HG02840 (cell line): ENCODE results near the gene TMPRSS9.

Experiments
- ATAC-seq: cut with Tn5 transposase; IDR thresholded peaks from one replicate; pipeline ENCODE4 v1.9.1; 2021; ENCODE audit warnings: mild to moderate bottlenecking, moderate library complexity, moderate number of reproducible peaks; ENCODE audit not compliant: unreplicated experiment, low FRiP score

TMPRSS9 gene

DNA sequence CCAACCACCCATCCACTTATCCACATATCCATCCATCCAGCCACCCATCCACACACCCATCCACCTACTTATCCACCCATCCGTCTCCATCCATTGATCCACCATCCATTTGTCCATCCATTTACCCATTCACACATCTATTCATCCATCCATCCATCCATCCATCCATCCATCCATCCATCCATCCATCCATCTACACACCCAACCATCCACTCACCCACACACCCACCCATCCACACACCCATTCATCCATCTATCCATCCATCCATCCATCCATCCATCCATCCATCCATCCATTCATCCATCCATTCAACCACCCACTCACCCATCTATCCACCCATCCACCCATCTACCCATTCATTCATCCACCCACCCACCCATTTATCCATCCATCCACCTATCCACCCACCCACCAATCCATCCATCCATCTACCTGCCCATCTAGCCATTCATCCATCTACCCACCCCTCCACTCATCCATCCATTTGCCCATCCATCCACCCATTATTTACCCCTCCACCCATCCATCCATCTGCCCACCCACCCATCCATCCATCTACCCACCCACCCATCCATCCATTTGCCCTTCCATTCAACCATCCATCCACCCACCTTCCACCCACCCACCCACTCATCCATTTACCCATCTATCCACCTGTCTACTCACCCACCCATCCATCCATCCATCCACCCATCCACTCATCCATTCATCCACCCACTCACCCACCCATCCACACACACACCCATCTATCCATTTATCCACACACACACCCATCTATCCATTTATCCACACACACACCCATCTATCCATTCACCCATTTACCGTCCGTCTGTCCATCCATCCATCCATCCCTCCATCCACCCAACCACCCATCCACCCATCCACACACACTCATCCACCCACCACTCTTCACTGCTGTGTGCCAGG, 2.5 kb upstream of the TMPRSS9 start:
- no peak for ATAC-seq

DNA sequence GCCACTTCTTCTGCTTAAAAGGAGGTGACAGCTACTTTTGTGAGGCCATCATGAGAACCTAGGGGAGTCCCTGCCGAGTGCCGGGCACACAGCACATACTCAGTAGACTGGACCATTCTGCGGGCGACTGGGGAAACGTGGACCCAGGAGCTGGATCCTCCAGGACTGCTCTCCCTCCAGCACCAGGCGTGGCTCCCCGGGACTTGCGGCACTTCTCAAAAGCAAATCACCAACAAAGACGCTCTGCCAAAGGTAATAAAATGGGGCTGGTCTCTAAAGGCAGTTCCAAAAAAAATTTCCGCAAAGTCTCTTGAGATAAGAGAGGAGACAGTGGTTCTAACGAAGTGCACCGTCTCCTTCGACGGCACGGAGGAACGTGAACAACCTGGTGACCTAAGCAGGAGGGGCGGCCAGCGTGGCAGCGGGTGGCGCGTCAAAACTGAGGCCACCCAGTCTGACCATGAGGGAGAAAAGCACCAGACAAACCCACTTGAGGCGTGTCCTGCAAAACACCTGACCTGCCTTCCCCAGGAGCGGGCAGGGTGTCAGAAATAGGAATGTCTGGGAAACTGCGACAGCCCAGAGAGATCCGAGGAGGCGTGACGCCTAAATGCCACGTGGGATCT, 1.4 kb upstream of the TMPRSS9 start:
- no peak for ATAC-seq

DNA sequence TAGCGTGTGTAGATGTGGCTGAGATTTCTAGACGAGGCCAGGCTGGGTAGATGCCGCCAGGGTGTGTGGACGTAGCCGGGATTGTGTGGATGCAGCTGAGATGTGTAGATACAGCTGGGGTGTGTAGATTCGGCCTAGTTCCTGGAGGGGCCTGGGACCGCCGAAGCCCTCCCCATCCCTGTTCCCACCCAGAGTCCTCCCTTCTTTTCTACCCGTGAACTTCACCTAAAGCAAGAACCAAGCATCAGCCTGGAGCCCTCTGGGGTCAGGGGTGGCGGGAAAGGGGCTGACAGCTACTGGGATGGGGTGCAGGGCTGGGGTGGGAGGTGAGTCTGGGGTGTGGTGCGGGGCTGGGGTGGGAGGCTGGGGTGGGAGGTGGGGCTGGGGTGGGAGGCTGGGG, 768 bp downstream of the TMPRSS9 start:
- no peak for ATAC-seq

DNA sequence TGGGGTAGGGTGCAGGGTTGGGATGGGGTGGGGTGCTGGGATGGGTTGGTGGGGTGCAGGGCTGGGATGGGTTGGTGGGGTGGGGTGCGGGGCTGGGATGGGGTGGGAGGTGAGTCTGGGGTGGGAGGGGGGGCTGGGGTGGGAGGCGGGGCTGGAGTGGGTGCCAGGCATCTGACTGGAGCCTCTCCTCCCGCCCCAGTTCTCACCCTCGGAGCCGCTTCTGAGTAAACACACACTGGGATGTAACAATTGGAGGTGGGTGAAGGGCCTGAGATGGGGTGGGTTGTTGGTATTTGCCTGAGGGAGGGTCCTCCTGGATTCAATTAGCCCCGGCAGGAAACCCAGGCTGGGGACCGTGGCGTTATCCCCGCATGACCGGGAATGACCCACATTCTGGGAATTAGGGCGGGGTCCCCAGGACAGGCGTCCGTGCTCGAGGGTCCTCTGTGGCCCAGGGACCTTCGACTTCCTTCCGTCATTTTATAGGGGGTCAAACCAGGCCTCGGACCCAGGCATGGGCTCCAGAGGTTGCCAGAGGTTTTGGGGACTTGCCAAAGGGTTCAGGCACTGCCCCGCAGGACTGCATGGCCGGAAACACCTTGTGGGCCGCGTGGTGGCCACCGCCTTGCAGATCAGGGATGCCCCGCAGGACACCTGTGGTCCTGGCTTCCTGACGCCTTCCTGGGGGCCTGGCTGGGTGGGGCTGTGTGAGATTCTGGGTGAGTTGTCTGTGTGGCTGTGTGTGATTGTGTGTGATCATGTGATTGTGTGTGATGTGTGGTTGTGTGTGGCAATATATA, 1.4 kb downstream of the TMPRSS9 start:
- no peak for ATAC-seq

DNA sequence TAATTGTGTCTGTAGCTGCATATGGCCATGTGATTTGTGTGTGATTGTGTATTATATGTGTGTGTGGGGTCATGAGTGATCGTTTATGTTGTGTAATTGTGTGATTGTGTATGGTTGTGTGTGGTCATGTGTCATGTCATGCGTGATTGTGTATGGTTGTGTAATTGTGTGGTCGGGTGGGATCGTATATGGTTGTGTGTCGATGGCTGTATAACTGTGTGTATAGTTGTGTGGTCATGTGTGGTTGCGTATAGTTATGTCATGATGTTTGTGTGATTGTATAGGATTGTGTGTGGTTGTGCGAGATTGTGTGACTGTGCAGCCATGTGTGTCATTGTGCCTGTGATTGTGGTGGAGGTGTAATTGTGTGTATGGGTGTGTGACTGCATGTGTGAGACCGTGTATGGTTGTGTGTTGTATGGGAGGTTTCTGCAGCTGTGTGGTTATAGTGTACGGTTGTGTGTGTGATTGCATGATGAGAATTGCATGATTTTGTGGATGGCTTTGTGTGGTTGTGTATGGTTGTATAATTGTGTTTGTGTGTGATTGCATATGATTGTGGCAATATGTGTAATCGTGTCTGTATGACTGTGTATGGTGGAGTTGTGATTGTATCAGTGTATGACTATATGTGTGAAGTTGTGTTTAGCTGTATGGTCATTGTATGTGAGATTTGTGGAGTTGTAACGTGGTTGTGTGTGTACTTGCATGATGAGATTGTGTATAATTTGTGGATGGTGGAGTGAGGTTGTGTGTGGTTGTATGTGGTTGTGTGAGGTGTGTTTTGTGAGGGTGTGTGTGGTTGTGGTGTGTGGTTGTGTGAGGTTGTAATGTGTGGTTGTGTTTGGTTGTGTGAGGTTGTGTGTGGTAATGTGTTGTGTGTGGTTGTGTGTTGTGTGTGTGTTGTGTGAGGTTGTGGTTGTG, 2.2 kb downstream of the TMPRSS9 start:
- ATAC-seq: no peak

DNA sequence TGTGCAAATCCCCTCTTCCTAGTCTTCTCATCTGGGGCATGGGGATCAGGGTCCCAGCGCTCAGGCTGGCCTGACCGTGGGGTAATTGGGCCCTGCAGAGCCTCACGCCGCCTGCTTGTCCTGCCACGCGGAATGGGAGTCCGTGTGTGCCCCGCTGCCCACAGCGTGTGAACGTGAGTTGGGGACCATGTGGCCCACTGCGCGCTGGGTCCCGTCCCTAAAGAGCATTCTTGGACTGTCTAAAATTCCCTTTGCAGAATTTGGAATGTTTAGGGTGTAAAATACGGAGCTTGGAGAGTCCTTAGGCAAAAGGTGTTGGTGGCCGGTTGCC, 2.9 kb downstream of the TMPRSS9 start:
- no peak for ATAC-seq

DNA sequence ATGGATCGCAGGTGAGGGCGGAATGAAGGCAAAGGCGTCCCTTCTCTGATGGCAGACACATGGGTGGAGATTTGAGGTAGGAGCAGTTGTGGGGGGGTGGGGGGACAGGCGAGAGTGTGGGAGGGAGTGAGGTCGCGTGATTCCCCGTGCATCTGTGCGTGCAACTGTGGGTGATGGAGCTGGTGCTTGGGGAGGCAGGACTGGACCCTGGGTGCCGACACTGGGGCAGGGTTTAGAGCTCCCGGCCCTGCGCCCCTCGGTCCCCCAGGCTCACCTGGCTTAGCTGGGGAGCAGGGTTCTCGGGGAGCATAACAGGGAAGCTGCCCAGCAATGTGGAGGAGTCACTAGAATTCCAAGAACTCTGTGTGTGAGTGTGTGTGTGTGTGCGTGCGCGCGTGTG, 3.4 kb downstream of the TMPRSS9 start:
- ATAC-seq: no peak

DNA sequence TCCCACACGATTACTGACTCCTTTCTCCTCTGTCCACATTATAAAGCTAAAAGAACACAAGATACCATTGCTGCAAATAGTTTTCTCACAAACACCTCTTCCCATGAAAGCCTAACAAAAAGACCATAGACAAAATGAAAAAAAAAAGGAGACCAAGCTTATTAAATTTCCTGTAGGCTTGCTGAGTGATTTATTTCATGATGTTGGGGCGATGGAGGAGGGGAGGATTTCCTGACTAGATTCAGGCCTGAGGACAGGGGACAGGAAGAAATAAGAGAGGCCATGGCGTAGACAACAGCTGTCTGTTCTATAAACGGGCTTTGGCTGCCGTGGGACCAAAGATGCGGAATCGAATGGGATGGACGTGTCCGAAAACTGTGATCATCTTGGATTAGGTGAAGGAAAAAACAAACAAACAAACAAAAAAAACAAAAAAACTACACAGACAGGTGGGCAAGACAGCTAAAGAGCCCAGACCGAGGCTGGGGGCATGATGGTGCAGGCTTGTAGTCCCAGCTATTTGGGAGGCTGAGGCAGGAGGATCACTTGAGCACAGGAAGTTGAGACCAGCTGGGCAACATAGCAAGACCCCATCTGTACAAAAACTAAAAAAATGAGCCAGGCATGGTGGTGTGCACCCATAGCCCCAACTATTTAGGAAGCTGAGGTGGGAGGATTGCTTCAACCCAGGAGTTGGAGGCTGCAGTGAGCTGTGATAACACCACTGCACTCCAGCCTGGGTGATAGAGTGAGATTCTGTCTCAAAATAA, 5.3 kb downstream of the TMPRSS9 start:
- ATAC-seq: no peak

DNA sequence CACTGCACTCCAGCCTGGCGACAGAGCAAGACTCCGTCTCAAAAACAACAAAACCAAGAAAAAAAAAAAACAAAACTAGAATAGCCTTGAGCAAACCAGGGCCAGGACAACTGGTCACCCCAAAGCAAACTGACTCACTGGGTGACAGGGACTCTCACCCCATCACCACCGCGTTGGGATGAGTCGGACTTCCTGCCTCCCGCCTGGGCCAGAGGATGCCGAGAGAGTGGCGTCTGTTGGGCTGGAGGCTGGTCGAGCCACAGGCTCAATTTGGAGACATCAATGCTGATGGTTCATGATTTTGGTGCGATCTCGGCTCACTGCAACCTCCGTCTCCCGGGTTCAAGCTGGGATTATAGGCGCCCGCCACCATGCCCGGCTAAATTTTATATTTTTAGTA, 11.6 kb downstream of the TMPRSS9 start:
- no peak for ATAC-seq

DNA sequence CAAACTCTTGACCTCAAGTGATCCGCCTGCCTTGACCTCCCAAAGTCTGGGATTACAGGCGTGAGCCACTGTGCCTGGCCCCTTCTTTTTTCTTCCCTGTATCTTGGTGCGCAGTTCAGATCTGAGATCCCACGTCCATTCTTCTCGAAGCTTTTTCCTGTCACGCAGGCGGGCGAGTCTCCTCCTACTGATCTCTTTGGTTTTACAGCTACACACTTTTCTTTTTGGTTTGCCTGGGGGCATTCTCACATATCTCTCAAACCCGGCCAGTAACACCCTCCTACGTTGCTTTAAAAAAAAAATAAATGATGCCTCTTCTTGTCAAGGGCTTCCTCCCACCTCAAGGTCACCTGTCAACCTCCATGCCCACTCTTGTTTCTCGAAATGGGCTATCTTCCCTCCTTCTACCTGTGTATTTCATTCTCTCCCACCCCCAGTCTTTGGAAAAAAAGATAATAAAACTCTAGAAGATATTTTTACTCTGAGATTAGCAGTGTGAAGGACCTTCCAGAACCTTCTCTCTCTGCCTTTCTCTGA, 12.1 kb downstream of the TMPRSS9 start:
- no peak for ATAC-seq

DNA sequence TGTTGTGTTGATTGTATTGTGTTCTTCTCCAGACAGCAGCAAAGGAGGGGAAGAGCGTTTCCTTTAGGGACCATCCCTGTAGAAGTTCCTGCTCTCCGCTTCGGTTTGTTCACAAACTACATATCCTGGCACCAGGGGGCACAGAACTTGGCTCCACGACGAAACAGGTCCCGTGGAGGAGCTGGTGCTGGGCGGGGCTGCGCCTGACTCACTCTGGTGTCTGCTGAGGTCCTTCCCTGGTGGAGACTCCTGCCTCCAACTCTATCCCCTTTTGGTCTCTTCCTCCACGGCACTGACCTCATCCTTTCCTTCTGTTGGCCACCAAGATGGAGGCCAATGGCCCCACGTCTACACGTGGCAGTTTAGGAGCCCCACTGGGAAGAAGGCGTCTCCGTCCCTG, 14.7 kb downstream of the TMPRSS9 start:
- no peak for ATAC-seq

DNA sequence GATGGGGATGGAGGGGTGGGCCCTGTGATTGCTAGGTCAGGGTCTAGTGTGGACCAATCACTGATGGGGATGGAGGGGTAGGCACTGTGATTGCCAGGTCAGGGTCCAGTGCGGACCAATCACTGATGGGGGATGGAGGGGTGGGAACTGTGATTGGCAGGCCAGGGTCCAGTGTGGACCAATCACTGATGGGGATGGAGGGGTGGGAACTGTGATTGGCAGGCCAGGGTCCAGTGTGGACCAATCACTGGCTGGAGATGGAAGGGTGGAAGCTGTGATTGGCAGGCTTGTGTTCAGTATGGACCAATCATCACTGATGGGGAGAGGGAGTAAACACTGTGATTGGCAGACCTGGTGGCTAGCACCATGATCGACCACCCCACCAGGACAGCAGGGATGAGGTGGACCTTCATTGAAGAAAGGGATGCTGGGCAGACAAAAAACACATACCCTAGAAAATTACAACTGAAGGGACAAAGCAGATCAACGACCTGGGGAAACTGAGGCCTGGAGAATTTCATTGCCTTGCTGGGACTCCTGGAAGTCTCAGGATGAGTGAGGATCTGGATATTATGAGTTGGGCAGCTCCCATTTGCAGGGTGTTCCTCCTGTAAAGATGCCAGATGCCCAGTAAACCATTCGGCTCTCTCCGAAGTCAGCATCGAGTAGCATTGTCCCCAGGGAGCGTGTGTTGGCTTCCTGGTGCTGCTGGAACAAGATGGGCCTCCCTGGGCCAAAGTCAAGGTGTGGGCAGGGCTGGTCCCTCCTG, 15.5 kb downstream of the TMPRSS9 start:
- no peak for ATAC-seq

DNA sequence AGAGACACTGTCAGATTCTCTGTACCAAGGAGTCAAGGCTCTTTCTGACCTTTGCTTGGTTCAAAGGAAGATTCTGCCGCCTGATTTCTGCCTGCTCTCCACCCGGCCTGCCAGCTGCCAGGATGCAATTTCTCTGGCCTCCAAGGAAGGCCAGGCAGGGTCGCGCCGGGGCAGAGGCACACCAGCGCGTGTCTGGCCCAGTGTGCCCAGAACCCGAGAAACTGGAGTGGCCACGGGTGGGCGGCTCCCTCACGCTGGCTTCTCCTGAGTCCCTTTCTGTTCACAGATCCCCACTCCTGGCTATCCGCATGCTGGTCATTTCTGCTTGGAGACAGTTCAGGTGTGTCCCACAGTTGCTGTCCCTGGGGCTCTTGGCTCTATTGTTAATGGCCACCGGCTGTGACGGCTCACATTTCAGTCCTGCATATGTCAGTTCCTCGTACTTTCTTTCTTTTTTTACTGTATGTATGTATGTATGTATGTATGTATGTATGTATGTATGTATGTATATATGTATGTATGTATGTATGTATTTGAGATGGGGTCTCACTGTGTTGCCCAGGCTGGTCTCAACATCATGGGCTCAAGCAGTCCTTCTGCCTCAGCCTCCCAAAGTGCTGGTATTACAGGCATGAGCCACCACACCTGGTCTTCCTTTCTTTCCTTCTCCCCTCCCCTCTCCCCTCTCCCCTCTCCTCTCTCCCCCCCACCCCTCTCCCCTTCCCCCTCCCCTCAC, 16.9 kb downstream of the TMPRSS9 start:
- no peak for ATAC-seq

DNA sequence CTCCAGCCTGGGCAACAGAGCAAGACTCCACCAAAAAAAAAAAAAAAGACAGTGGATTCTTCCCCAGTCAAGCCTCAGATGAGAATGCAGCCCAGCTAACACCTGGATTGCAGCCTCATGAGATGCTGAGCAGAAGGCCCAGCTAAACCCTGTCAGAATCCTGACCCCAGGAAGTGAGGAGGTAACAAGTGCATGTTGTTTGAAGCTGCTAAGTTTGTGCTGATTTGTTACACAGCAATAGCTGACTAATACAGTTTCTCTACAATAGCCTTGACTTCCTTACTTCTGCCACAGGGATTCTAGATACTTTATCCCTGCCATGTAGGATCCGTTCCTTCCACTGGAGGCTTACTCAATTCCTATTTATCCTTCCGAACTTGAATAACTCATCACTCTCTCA, 20.5 kb downstream of the TMPRSS9 start:
- ATAC-seq: no peak

DNA sequence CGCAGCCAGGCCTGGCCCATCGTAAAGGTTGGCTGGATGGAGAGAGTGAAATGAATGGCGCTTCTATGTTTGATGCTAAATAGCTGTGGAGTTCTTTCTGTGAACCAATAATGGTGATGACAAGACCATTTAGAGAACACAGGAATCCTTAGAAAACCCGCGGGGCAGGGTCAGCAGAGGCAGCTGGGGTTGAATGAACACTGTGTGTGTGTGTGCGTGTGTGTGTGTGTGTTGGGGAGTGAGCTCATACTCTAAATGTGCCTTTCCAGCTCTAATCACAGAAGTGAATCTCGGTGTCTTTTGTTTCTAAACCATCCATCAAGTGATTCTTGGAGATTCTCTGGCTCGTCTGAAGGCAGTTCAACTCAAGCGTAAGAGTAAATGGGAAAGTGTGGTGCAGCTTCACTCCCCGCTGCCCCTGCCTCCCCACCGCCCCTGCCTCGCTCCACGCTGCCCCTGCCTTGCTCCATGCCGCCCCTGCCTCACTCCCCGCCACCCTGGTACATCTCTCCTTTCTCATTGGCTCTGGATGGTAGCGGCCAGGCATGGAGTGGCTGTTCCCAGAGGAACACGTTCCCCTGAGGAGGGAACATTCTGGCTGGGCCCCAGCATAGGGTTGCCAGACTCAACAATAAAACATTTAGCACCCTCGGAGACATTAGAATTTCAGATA, 21.2 kb downstream of the TMPRSS9 start:
- ATAC-seq: no peak

DNA sequence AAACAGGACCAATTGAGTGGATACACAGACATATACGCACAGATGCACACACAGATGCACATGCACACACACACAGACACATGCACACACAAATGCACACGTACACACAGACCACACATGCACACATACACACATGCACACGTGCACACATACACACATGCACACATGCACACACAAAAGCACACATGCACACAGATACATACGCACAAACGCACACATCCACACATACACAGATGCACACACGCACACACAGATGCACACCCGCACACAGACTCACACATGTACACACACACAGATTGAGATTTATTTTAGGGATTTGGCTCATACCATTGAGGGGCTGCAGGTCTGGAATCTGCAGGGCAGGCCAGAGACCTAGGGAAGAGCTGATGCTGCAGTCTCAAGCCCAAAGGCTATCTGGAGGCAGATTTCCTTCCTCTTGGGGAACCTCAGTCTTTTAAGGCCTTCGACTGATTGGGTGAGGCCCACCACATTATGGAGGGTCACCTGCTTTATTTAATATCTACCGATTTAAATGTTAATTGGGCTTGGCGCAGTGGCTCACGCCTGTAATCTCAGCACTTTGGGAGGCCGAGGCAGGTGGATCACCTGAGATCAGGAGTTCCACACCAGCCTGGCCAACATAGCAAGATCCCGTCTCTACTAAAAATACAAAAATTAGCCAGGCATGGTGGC, 22.6 kb downstream of the TMPRSS9 start:
- ATAC-seq: no peak
